HepG2 (cell line): ENCODE results near the gene TOE1. TPM values are rescaled to one million over a fixed set of nuclear protein-coding genes. Genes with fewer than 3 reads are reported as not detected.
A peak's percentile ranks its signal among the peaks of the same experiment; 100 is the strongest.
"Not testable (repeated sequence)": the region's sequence is repeated elsewhere in the genome, so short reads cannot be mapped to it uniquely, and the experiment has no call there.

Experiments
- ATAC-seq: fragments of 200-7000 bp; cut with Tn5 transposase; 3 replicates; pipeline ENCODE4 v1.9.1; 2020; ENCODE audit warnings: mild to moderate bottlenecking, moderate library complexity
- BruUV-seq: library from RNA; stranded (reverse); fragments of 400-500 nt; replicated peaks from 2 replicates; lab custom pipeline; 2021; lab: Mats Ljungman, UMichigan
- CTCF ChIA-PET: fragments of 300-600 bp; formaldehyde crosslinking; extraction: SDS; loops from one replicate; lab custom pipeline; 2021; ENCODE audit warnings: low total read pairs, inconsistent platforms, low intra/inter-chr PET ratio; lab: Yijun Ruan, JAX
- POLR2A ChIA-PET: fragments of 350-600 bp; sonication (Branson Sonifier 250); formaldehyde crosslinking; loops from one replicate; lab custom pipeline; 2020; ENCODE audit warnings: antibody characterized with exemption, inconsistent platforms; lab: Yijun Ruan, JAX
- DNase-seq: peaks from one replicate; pipeline ENCODE4 v3.0.0-alpha.2; 2015; ENCODE audit warnings: low spot score
- FAIRE-seq: peaks from 3 replicates; lab custom pipeline; 2011; peaks lifted over from hg19 to GRCh38; lab: Jason Lieb, UNC
- H2AFZ ChIP-seq: one replicate; pipeline ENCODE4 v1.6.1; 2011; ENCODE audit warnings: low read length, inconsistent platforms
- H3K27ac ChIP-seq: fragments of 300-600 bp; 3 replicates; pipeline ENCODE4 v1.8.0; 2011; ENCODE audit warnings: mixed run types, mild to moderate bottlenecking, mixed read lengths, low read length, inconsistent platforms; ENCODE audit not compliant: insufficient read depth; ENCODE audit errors: extremely low read length
- H3K27me3 ChIP-seq, 2 experiments: fragments of 200-600 bp in 1 of 2; 2 replicates in 1 of 2; 3 replicates in 1 of 2; pipeline versions ENCODE4 v1.6.0 to v1.8.0; 2011; ENCODE audit warnings: low read length in 2 of 2, mild to moderate bottlenecking in 2 of 2, moderate library complexity in 2 of 2, inconsistent platforms in 1 of 2; ENCODE audit not compliant: insufficient read depth in 2 of 2, control insufficient read depth in 1 of 2
- H3K36me3 ChIP-seq, 2 experiments: fragments of 200-600 bp in 1 of 2; replicated peaks in 1 of 2; 2 replicates in 1 of 2; 3 replicates in 1 of 2; pipeline versions ENCODE4 v1.5.1 to v1.8.0; 2011; ENCODE audit warnings: low read length in 2 of 2, inconsistent platforms in 1 of 2; ENCODE audit not compliant: insufficient read depth in 2 of 2, control insufficient read depth in 1 of 2
- H3K4me1 ChIP-seq: 2 replicates; pipeline ENCODE4 v1.5.1; 2012; ENCODE audit warnings: low read length, inconsistent platforms; ENCODE audit not compliant: insufficient read depth
- H3K4me2 ChIP-seq: 2 replicates; pipeline ENCODE4 v1.6.0; 2011; ENCODE audit warnings: low read depth, low read length, inconsistent platforms
- H3K4me3 ChIP-seq, 3 experiments: fragments of 200-600 bp in 1 of 3; sonication (generic), shearing (Covaris generic) in 1 of 3; replicated peaks in 1 of 3; 2 replicates each; pipeline ENCODE4 v1.5.1; 2011 to 2016; ENCODE audit warnings: low read length in 3 of 3, inconsistent platforms in 2 of 3, low read depth in 2 of 3, mild to moderate bottlenecking in 2 of 3, control low read depth in 1 of 3, mixed read lengths in 1 of 3; ENCODE audit not compliant: insufficient read depth in 1 of 3
- H3K79me2 ChIP-seq: one replicate; pipeline ENCODE4 v1.6.1; 2011; ENCODE audit warnings: low read length, inconsistent platforms; ENCODE audit not compliant: insufficient read depth
- H3K9ac ChIP-seq: 2 replicates; pipeline ENCODE4 v1.6.0; 2011; ENCODE audit warnings: mild to moderate bottlenecking, low read depth, low read length, inconsistent platforms; ENCODE audit not compliant: insufficient read depth
- H3K9me3 ChIP-seq: 2 replicates; pipeline ENCODE4 v1.5.1; 2012; ENCODE audit warnings: mild to moderate bottlenecking, low read length
- H4K20me1 ChIP-seq: 2 replicates; pipeline ENCODE4 v1.6.0; 2011; ENCODE audit warnings: inconsistent platforms, mild to moderate bottlenecking, low read length, moderate library complexity; ENCODE audit not compliant: insufficient read depth
- CENPX ChIP-seq: sonication (generic); formaldehyde crosslinking; IDR thresholded peaks from 2 replicates; pipeline ENCODE4 v1.9.0; 2021; ENCODE audit warnings: mild to moderate bottlenecking, missing genetic modification reagents, moderate library complexity
- PITX1 ChIP-seq: sonication (generic); formaldehyde crosslinking; IDR thresholded peaks from 2 replicates; pipeline ENCODE4 v1.5.1; 2020; ENCODE audit warnings: mild to moderate bottlenecking, missing genetic modification reagents
- TCF12 ChIP-seq, 2 experiments: fragments of 450-650 bp in 1 of 2; sonication (generic) in 1 of 2; formaldehyde crosslinking in 1 of 2; IDR thresholded peaks; 2 replicates each; pipeline versions ENCODE4 v1.6.1 to v1.8.0; 2017 to 2022; ENCODE audit warnings: antibody characterized with exemption in 1 of 2, mild to moderate bottlenecking in 1 of 2, missing genetic modification reagents in 1 of 2, moderate library complexity in 1 of 2
- TEAD3 ChIP-seq: optimal IDR thresholded peaks from 2 replicates; pipeline ENCODE3; 2016; ENCODE audit warnings: borderline replicate concordance
- TFAP4 ChIP-seq: sonication (generic); IDR thresholded peaks from 2 replicates; pipeline ENCODE4 v1.6.1; 2016; ENCODE audit warnings: low read depth, borderline replicate concordance
- WGBS: methylation state at CpG from one replicate; pipeline ENCODE4 v1.1.6; 2017; ENCODE audit warnings: low lambda C conversion rate; 5-methylcytosine and 5-hydroxymethylcytosine counted together
- in situ Hi-C: cut with HindIII; loops from 2 replicates; pipeline ENCODE4 v1.10.0; 2017; ENCODE audit warnings: low pct_unique_long_range_greater_than_20kb; ENCODE audit not compliant: extremely low pct_ligation_motif_present
- intact Hi-C: fragments of 100-400 bp; cut with micrococcal nuclease; formaldehyde crosslinking; loops from one replicate; pipeline ENCODE4 v1.10.0; 2022; ENCODE audit not compliant: unreplicated experiment
- polyA plus RNA-seq, 8 experiments: library from polyadenylated mRNA; depleted of rRNA in 3 of 8; stranded (reverse) in 7 of 8; unstranded in 1 of 8; fragments of >200 nt; fragmentation: Illumina TruSeq in 4 of 8; extraction: Trizol in 4 of 8; gene quantifications; 2 replicates each; pipeline versions ENCODE4 v1.2.1 to v1.2.3, GENCODE V29; 2011 to 2016; ENCODE audit warnings: low read depth in 4 of 8, missing spikeins in 1 of 8, mixed read lengths in 1 of 8; ENCODE audit not compliant: insufficient read depth in 1 of 8
- total RNA-seq, 5 experiments: library from RNA; depleted of rRNA; stranded (reverse); fragments of >200 nt; fragmentation: Illumina TruSeq; extraction: Trizol; gene quantifications; 2 replicates each; pipeline ENCODE4 v1.2.3, GENCODE V29; 2016; ENCODE audit warnings: low read depth in 1 of 5

TOE1 gene
- total and polyA plus RNA-seq, 2 of the 13 experiments (the other 11 are each of a cell fraction or from before 2014, with no cell fraction given): 14.1 to 19.0 TPM

GRCh38 chr1:45360981-45361380, 21.0 kb downstream of the TOE1 start:
- CTCF ChIA-PET: interaction anchor here (2.8 kb wide), 1 partner anchor 131 kb away, joined by 32 read pairs; the partner anchor contains the start of gene TESK2
- H3K4me3 ChIP-seq, H3K27me3 ChIP-seq, H4K20me1 ChIP-seq, H3K9ac ChIP-seq, H2AFZ ChIP-seq, H3K9me3 ChIP-seq, H3K79me2 ChIP-seq, H3K36me3 ChIP-seq, H3K27ac ChIP-seq, BruUV-seq, FAIRE-seq: not testable (repeated sequence)
- peaks cover 22% of the 10 kb centered on the region for H3K4me1 ChIP-seq
- peak; percentile 68 for ATAC-seq
- TF ChIP-seq TFAP4 (0 out of 2 replicates have a peak, but pooled peaks have one; percentile 26), TEAD3 (CRISPR knock-in tag) (peak; percentile 9)
- intact Hi-C loops (loop anchor here (1.0 kb wide), 1 partner anchor 132 kb away; no protein-coding TSS in a partner anchor), in situ Hi-C loops (loop anchor here (25.0 kb wide), 1 partner anchor 226 kb away; the partner anchor contains the start of gene NASP)
- POLR2A ChIA-PET: interaction anchor here (1.0 to 2.2 kb wide), 3 partner anchors 21 to 132 kb away, joined by 3 to 10 read pairs (median 7); partner anchors contain the start of genes MUTYH and TOE1
- WGBS: 81% methylated on average over 5 of the region's 7 CpGs
- H3K4me2 ChIP-seq: peak overlapping the region; percentile 9; the same call in 1 of the 2 replicates
- DNase-seq: peak; percentile 23

DNA sequence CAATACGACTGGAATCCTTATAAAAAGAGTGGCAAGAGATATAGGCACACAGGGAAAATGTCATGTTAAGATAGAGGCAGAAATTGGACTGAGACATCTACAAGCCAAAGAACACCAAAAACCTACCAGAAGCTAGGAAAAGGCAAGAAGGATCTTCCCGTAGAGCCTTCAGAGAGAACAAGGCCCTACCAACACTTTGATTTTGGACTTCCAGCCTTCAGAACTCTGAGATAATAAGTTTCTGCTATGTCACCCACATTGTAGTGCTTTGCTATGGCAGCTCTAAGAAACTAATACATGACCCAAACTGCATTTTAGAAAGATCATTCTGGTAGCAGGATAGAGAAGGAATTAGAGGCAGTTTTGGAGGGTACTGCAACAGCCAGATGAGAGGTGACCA, 24.3 kb downstream of the TOE1 start:
- 96% methylated on average over 2 of the region's 2 CpGs for WGBS
- intact Hi-C loops (no loop called here), in situ Hi-C loops (loop anchor here (25.0 kb wide), 1 partner anchor 223 kb away; the partner anchor contains the start of gene NASP)
- POLR2A ChIA-PET: no interaction called here
- no peak for DNase-seq
- Histone ChIP-seq H3K79me2 (no peaks in the 10 kb centered on the region), H3K4me1 (peaks cover 13% of the 10 kb centered on the region), H3K4me2 (no peak overlapping the region), H3K36me3 (no peaks in the 10 kb centered on the region), H4K20me1 (no peaks in the 10 kb centered on the region), H3K27ac (no peak overlapping the region), H2AFZ (no peak overlapping the region), H3K9me3 (no peaks in the 10 kb centered on the region), H3K4me3 (no peak overlapping the region), H3K27me3 (no peaks in the 10 kb centered on the region), H3K9ac (no peak overlapping the region)
- CTCF ChIA-PET: no interaction called here
- BruUV-seq: no TSS peak
- no peak for ATAC-seq
- no peak for FAIRE-seq
- TF ChIP-seq PITX1 (CRISPR knock-in tag): no peak
- TF ChIP-seq TCF12 (IDR thresholded peaks at IDR 0.05): no peak
- no peak for TF ChIP-seq TCF12 (CRISPR knock-in tag; IDR thresholded peaks at IDR 0.05)
- no peak for TF ChIP-seq CENPX
